Nephron progenitor cell (in vitro differentiated cells): ENCODE measurements around the gene RAP1GAP2.

Experiments used
- DNase-seq: peaks from one replicate; pipeline ENCODE4 v3.0.0; 2021
- H3K27ac Mint-ChIP-seq: 2 replicates; pipeline ENCODE4 v1.8.0; 2021; ENCODE audit warnings: mild to moderate bottlenecking, moderate library complexity, mixed read lengths
- H3K27me3 Mint-ChIP-seq: 2 replicates; pipeline ENCODE4 v1.8.0; 2021; ENCODE audit warnings: mild to moderate bottlenecking, low read depth, mixed read lengths; ENCODE audit not compliant: poor library complexity
- H3K36me3 Mint-ChIP-seq: 2 replicates; pipeline ENCODE4 v1.8.0; 2021; ENCODE audit warnings: low read depth, mixed read lengths
- H3K4me1 Mint-ChIP-seq: 2 replicates; pipeline ENCODE4 v1.8.0; 2021; ENCODE audit warnings: mixed read lengths
- H3K4me3 Mint-ChIP-seq: 2 replicates; pipeline ENCODE4 v1.8.0; 2021; ENCODE audit warnings: mild to moderate bottlenecking, moderate library complexity, mixed read lengths
- H3K9me3 Mint-ChIP-seq: 2 replicates; pipeline ENCODE4 v1.8.0; 2021; ENCODE audit warnings: mild to moderate bottlenecking, moderate library complexity, mixed read lengths
- CTCF ChIP-seq: fragments of 200-600 bp; sonication (generic); IDR thresholded peaks from 2 replicates; pipeline ENCODE4 v1.5.0; 2021; ENCODE audit warnings: antibody characterized with exemption

Gene RAP1GAP2

GRCh38 chr17:3009411-3009920, 213.2 kb downstream of the RAP1GAP2 start:
- H3K4me3 Mint-ChIP-seq, result no peak overlapping the region
- TF ChIP-seq CTCF, result no peak
- no peak overlapping the region for H3K27ac Mint-ChIP-seq
- H3K27me3 Mint-ChIP-seq, result peaks cover 3% of the 10 kb centered on the region
- peaks cover 8% of the 10 kb centered on the region for H3K4me1 Mint-ChIP-seq
- H3K9me3 Mint-ChIP-seq, result no peaks in the 10 kb centered on the region
- H3K36me3 Mint-ChIP-seq, result no peaks in the 10 kb centered on the region
- no peak for DNase-seq

GRCh38 chr17:3011891-3012290, 215.7 kb downstream of the RAP1GAP2 start:
- H3K27me3 Mint-ChIP-seq, result peaks cover 3% of the 10 kb centered on the region
- no peaks in the 10 kb centered on the region for H3K4me1 Mint-ChIP-seq
- no peak for DNase-seq
- no peak for TF ChIP-seq CTCF
- no peaks in the 10 kb centered on the region for H3K9me3 Mint-ChIP-seq
- H3K36me3 Mint-ChIP-seq, result no peaks in the 10 kb centered on the region
- H3K27ac Mint-ChIP-seq, result peak overlapping the region; percentile 54
- H3K4me3 Mint-ChIP-seq, result no peak overlapping the region

GRCh38 chr17:3012926-3013581, 216.8 kb downstream of the RAP1GAP2 start:
- DNase-seq, result peak; percentile 74
- Mint-ChIP-seq H3K36me3 (no peaks in the 10 kb centered on the region), H3K4me1 (no peaks in the 10 kb centered on the region), H3K27me3 (peaks cover 4% of the 10 kb centered on the region), H3K27ac (no peak overlapping the region), H3K4me3 (no peak overlapping the region), H3K9me3 (no peaks in the 10 kb centered on the region)
- TF ChIP-seq CTCF, result peak; percentile 81

GRCh38 chr17:3015890-3016289, 219.7 kb downstream of the RAP1GAP2 start:
- no peak for DNase-seq
- H3K27me3 Mint-ChIP-seq, result peaks cover 10% of the 10 kb centered on the region
- H3K27ac Mint-ChIP-seq, result no peak overlapping the region
- H3K36me3 Mint-ChIP-seq, result no peaks in the 10 kb centered on the region
- H3K4me1 Mint-ChIP-seq, result no peaks in the 10 kb centered on the region
- H3K9me3 Mint-ChIP-seq, result peaks cover under 1% of the 10 kb centered on the region
- TF ChIP-seq CTCF, result no peak
- no peak overlapping the region for H3K4me3 Mint-ChIP-seq

DNA sequence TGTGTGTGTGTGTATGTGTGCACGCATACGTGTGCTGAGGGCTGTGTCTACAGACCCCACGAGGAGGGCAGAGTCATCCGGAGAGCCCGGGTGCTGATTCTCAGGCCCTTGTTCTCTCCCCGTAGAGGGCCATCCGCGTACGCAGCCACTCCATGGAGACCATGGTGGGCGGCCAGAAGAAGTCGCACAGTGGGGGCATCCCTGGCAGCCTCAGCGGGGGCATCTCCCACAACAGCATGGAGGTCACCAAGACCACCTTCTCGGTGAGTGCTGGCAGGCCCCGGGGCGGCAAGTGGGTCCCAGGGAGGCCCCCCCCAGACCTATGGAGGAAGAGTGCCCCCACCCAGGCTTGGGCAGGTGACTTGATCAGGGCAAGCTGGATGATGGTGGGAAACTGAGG, 221.7 kb downstream of the RAP1GAP2 start:
- Mint-ChIP-seq H3K27ac (no peak overlapping the region), H3K9me3 (peaks cover 21% of the 10 kb centered on the region), H3K4me1 (no peaks in the 10 kb centered on the region), H3K36me3 (peaks cover 6% of the 10 kb centered on the region), H3K4me3 (no peak overlapping the region), H3K27me3 (peaks cover 10% of the 10 kb centered on the region)
- no peak for DNase-seq
- no peak for TF ChIP-seq CTCF

- Mint-ChIP-seq H3K9me3 (peaks cover 38% of the 10 kb centered on the region), H3K27ac (no peak overlapping the region), H3K27me3 (peaks cover 10% of the 10 kb centered on the region), H3K36me3 (peaks cover 11% of the 10 kb centered on the region), H3K4me3 (no peak overlapping the region), H3K4me1 (no peaks in the 10 kb centered on the region)
- no peak for TF ChIP-seq CTCF
- DNase-seq, result no peak
Observed at GRCh38 chr17:3019761-3020160, 223.5 kb downstream of the RAP1GAP2 start.
